NCI-H2196 (cell line): ENCODE measurements around the gene HERC3.
A peak's percentile ranks its signal among the peaks of the same experiment; 100 is the strongest.

Experiments
- DNase-seq: peaks from one replicate; lab custom pipeline; 2025; ENCODE audit not compliant: unreplicated experiment; lab: John Stamatoyannopoulos, UW

Gene HERC3

GRCh38 chr4:88591787-88592599 is at the start of gene HERC3:
TSS of gene HERC3 (plus strand) at chr4:88592480. CDS start at chr4:88605824, 13,344 bp downstream.
- DNase-seq = peak; percentile 65

GRCh38 chr4:88549815-88550214 is 42.5 kb upstream of the HERC3 start:
- DNase-seq = no peak

GRCh38 chr4:88567591-88567990 is 24.7 kb upstream of the HERC3 start:
- DNase-seq = no peak

DNA sequence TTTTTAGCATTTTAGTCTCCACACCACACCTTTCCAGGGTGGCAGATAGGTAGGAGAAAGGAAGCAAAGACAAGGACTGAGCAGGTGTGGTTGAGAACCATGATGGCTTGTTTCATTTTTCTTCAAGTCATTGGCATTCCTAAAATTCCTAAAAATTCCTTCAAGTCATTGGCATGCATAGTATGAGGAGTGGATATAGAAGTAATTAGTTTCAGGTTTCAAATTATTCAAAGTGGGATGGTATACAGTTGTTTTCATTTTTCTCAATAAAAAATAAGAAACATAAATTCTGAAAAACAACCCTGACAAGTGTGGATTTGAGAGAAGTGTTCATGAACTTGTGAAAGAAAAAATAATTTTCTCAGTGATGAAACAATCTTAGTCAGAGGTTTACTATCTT is 22.3 kb upstream of the HERC3 start:
- DNase-seq = no peak

GRCh38 chr4:88573276-88573980 is 18.9 kb upstream of the HERC3 start:
- no peak for DNase-seq

GRCh38 chr4:88573995-88574394 is 18.3 kb upstream of the HERC3 start:
- no peak for DNase-seq

GRCh38 chr4:88575186-88575585 is 17.1 kb upstream of the HERC3 start:
- no peak for DNase-seq

DNA sequence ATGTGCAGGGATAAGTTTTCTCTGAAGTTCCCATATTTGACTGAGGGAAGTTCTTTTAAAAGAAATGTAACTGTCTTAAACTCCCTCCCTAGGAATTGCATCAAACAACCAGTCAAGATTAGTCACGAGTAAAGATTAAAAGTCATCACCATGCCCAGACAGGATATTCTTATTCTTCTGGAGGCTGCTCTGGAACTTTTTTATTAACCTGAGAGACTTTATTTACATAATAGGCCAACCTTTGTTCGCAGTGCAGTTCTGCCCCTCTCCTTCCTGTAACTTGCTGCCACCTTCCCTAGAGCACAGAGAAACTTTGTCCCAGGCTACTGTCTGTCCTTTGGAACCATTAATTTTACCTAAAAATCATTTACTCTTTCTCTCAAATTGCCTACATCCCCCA is 9.8 kb upstream of the HERC3 start:
- DNase-seq = no peak

DNA sequence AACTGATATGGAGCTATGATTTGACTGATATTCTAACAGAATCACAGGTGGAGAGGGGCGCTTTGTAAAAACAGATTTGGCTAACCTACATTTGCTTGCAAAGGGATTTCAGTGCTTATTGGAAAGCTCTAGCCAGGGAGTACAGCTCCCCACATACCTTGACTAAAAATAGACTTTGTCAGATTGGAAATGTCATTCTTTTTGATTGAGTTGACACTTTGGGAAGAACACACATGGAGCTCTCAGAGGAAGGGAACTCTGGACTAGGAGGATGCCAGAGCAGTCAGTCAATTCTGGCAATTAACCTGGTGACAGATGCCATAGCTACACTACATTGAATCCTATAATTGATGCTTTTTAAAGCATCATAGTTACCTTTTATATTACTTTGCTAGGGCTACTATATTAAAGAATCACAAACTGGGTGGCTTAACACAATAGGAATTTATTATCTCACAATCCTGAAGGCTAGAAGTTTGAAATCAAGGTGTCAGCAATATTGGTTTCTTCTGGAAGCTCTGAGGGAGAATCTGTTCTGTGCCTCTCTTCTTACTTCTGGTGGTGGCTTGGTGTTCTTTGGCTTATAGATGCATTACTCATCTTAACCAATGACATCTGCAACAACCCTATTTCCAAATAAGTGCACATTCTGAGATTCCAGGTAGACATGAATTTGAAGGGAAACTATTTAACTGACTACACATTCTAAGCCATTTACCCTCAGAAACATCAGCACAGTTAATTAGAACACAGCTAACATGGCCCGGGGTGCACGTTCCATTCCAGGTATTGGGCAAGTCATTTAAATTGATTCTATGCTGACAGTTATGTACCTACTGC is 8.4 kb upstream of the HERC3 start:
- DNase-seq = no peak

DNA sequence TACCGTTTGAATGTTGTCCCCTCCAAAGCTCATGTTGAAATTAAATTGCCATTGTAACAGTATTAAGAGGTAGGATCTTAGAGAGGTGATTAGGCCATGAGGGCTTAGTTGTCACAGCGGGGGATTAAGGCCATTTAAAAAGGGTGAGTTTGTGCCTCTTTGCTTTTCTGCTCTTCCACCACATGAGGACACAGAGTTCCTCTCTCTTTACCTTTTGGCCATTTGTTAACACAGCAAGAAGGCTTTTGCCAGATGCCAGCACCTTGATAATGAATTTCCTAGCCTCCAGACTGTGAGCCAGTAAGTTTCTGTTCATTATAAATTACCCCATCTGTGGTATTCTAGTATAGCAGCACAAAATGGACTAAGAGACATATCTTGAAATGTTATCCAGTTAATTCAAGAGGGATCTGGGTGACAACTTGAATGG is 7.8 kb upstream of the HERC3 start:
- no peak for DNase-seq

- no peak for DNase-seq
Observed at GRCh38 chr4:88585917-88586316, 6.4 kb upstream of the HERC3 start.

GRCh38 chr4:88587306-88587705 is 5.0 kb upstream of the HERC3 start:
- no peak for DNase-seq

- peak; percentile 61 for DNase-seq
Observed at GRCh38 chr4:88592600-88593448, 544 bp downstream of the HERC3 start.

GRCh38 chr4:88597970-88598660 is 5.8 kb downstream of the HERC3 start:
- DNase-seq = no peak

- no peak for DNase-seq
Observed at GRCh38 chr4:88599298-88599697, 7.0 kb downstream of the HERC3 start.

GRCh38 chr4:88599714-88600113 is 7.4 kb downstream of the HERC3 start:
- no peak for DNase-seq

DNA sequence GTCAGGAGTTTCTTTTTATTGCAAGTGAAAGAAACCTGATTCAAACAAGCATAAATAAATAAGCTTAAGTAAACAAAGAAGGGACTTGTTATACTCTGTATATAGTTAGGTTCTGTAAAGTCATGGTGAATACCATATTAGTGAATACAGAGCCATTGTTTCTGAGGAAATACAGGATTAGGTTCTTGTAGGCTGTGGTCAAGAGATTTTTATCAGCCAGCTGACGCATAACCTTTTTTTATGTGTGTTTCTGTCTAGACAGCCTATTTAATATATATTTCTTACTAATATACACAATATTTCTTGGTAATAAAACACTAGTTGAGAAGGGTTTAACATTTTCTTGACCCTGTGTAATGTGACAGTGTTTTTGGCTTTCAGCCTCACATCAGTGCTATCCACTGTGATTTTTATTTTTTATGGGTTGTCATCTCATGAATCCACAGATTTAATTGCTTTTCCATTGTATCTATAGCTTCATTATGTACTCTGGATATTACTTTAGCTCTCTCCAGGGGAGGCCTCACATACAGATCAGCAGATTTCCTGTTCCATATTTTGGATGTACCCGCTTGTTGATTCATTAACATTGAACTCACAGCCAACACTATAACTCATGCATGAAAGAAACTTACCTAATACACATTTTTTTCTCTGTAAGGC is 8.0 kb downstream of the HERC3 start:
- DNase-seq = no peak

- DNase-seq = no peak
Observed at GRCh38 chr4:88604978-88605678, 12.8 kb downstream of the HERC3 start.

DNA sequence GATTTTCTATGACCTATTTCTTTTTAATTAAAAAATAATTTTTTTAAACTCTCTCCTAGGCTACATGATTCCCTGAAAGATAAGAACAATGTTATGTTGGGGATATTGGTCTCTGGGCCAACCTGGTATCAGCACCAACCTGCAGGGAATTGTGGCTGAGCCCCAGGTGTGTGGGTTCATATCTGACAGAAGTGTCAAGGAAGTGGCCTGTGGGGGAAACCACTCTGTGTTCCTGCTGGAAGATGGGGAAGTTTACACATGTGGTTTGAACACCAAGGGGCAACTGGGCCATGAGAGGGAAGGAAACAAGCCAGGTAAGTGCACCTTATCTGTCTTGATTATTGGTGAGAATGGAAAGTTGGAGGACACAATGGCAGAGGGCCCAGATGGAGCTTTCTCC is 13.5 kb downstream of the HERC3 start:
- DNase-seq = no peak
